Measurements from ENCODE around the gene GJB3.

GRCh38 chr1:34778381-34778780 lies 2.6 kb upstream of the GJB3 start:
- TF ChIP-seq CTCF (IDR thresholded peaks at IDR 0.05; ENCODE audit: insufficient read depth, low read length) (no peak), SPI1 (IDR thresholded peaks at IDR 0.05; ENCODE audit: borderline replicate concordance, low read depth) (no peak), GABPA (IDR thresholded peaks at IDR 0.05; ENCODE audit: low read depth) (no peak), POLR2AphosphoS5 (IDR thresholded peaks at IDR 0.05; ENCODE audit: low read depth) (no peak)

All from HL-60 (cell line).